Fibroblast of lung (primary cell): ENCODE results near the gene TLR10. TPM values are rescaled to one million over a fixed set of nuclear protein-coding genes. Genes with fewer than 3 reads are reported as not detected.
A peak's percentile ranks its signal among the peaks of the same experiment; 100 is the strongest.

Experiments used
- DNase-seq, 2 donors: peaks; one replicate each; pipeline versions ENCODE4 v3.0.0 to v3.0.0-alpha.2; 2010; ENCODE audit warnings: low read depth in 2 of 2
- H2AFZ ChIP-seq: 2 replicates; pipeline ENCODE4 v1.5.1; 2012; ENCODE audit warnings: low read length, control low read depth, inconsistent platforms
- H3K27ac ChIP-seq: 2 replicates; pipeline ENCODE4 v1.5.1; 2011; ENCODE audit warnings: low read length, control low read depth; ENCODE audit not compliant: insufficient read depth
- H3K27me3 ChIP-seq: 2 replicates; pipeline ENCODE4 v1.5.1; 2011; ENCODE audit warnings: mild to moderate bottlenecking, low read length; ENCODE audit not compliant: control insufficient read depth, insufficient read depth
- H3K36me3 ChIP-seq: 2 replicates; pipeline ENCODE4 v1.5.1; 2011; ENCODE audit warnings: low read length; ENCODE audit not compliant: control insufficient read depth, insufficient read depth
- H3K4me1 ChIP-seq: 2 replicates; pipeline ENCODE4 v1.5.1; 2011; ENCODE audit warnings: low read length; ENCODE audit not compliant: control insufficient read depth, insufficient read depth; ENCODE audit errors: extremely low read depth
- H3K4me2 ChIP-seq: 2 replicates; pipeline ENCODE4 v1.5.1; 2011; ENCODE audit warnings: low read length, control low read depth; ENCODE audit not compliant: insufficient read depth; ENCODE audit errors: extremely low read depth
- H3K4me3 ChIP-seq, 4 experiments: fragments of 200-600 bp in 1 of 4; sonication (generic) in 1 of 4; replicated peaks in 1 of 4; 2 replicates each; pipeline ENCODE4 v1.5.1; 2011 to 2016; ENCODE audit warnings: low read length in 4 of 4, low read depth in 3 of 4, mild to moderate bottlenecking in 3 of 4, control low read depth in 2 of 4, inconsistent platforms in 1 of 4, mixed read lengths in 1 of 4; ENCODE audit not compliant: insufficient read depth in 1 of 4; ENCODE audit errors: control extremely low read depth in 1 of 4
- H3K79me2 ChIP-seq: 2 replicates; pipeline ENCODE4 v1.5.1; 2012; ENCODE audit warnings: mild to moderate bottlenecking, low read length, inconsistent platforms; ENCODE audit not compliant: control insufficient read depth, insufficient read depth
- H3K9ac ChIP-seq: 2 replicates; pipeline ENCODE4 v1.5.1; 2011; ENCODE audit warnings: mild to moderate bottlenecking, low read length, control low read depth; ENCODE audit not compliant: insufficient read depth
- H3K9me3 ChIP-seq: 2 replicates; pipeline ENCODE4 v1.5.1; 2012; ENCODE audit warnings: low read depth, low read length; ENCODE audit not compliant: control insufficient read depth, insufficient read depth
- H4K20me1 ChIP-seq: 2 replicates; pipeline ENCODE4 v1.5.1; 2011; ENCODE audit warnings: low read length; ENCODE audit not compliant: control insufficient read depth, insufficient read depth; ENCODE audit errors: extremely low read depth
- CTCF ChIP-seq, 2 donors: IDR thresholded peaks in 1 of 2; conservative IDR thresholded peaks in 1 of 2; 1 replicate in 1 of 2; 2 replicates in 1 of 2; pipeline ENCODE4 v1.5.1; 2011 to 2012; ENCODE audit warnings: low read length in 2 of 2, control low read depth in 1 of 2, inconsistent platforms in 1 of 2, low read depth in 1 of 2, mild to moderate bottlenecking in 1 of 2
- EZH2 ChIP-seq: IDR thresholded peaks from 2 replicates; pipeline ENCODE4 v1.5.1; 2012; ENCODE audit warnings: low read length, control low read depth, mild to moderate bottlenecking; ENCODE audit errors: missing control alignments
- polyA plus RNA-seq, 2 donors: library from polyadenylated mRNA; depleted of rRNA in 1 of 2; stranded (reverse) in 1 of 2; unstranded in 1 of 2; fragments of >200 nt; gene quantifications; 2 replicates each; pipeline ENCODE4 v1.2.1, GENCODE V29; 2011 to 2012; ENCODE audit warnings: missing spikeins in 1 of 2
- total RNA-seq: library from RNA; depleted of rRNA; stranded (reverse); fragments of >200 nt; gene quantifications from 2 replicates; pipeline ENCODE4 v1.2.1, GENCODE V29; 2014

Gene TLR10
- total and polyA plus RNA-seq, 2 donors (not counting 1 experiment from before 2014, with no cell fraction given): not detected

DNA sequence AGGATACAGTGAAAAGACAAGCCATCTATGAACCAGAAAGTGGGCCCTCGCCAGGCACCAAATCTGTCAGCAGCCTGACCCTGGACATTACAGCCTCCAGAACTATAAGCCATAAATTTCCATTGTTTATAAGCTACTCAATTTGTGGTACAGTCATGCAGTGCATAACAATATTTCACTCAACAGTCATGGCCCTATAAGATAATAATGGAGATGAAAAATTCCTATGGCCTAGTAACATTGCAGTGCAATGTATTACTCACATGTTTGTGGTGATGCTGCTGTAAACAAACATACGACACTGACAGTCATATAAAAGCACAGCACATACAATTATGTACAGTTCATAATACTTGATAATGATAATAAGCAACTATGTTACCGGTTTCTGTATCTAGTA, 38.9 kb upstream of the TLR10 start:
- H3K4me2 ChIP-seq: no peak overlapping the region
- no peaks in the 10 kb centered on the region for H4K20me1 ChIP-seq
- no peak overlapping the region for H2AFZ ChIP-seq
- no peak overlapping the region for H3K9ac ChIP-seq
- H3K79me2 ChIP-seq: no peaks in the 10 kb centered on the region
- H3K4me1 ChIP-seq: no peaks in the 10 kb centered on the region
- H3K4me3 ChIP-seq: no peak overlapping the region
- H3K9me3 ChIP-seq: no peaks in the 10 kb centered on the region
- peak in 1 of 2 donors; percentile 35 for DNase-seq
- no peaks in the 10 kb centered on the region for H3K27me3 ChIP-seq
- no peak for TF ChIP-seq EZH2
- TF ChIP-seq CTCF (conservative IDR thresholded peaks at IDR 0.05 in 1 of 2, IDR thresholded peaks at IDR 0.05 in 1 of 2; ENCODE audit: low read depth in 1 of 2, low read length in 2 of 2): no peak
- H3K27ac ChIP-seq: no peak overlapping the region
- H3K36me3 ChIP-seq: no peaks in the 10 kb centered on the region

GRCh38 chr4:38820329-38821061, 37.7 kb upstream of the TLR10 start:
- H3K27me3 ChIP-seq: no peaks in the 10 kb centered on the region
- TF ChIP-seq CTCF (conservative IDR thresholded peaks at IDR 0.05 in 1 of 2, IDR thresholded peaks at IDR 0.05 in 1 of 2; ENCODE audit: low read depth in 1 of 2, low read length in 2 of 2) (no peak), EZH2 (no peak)
- no peak overlapping the region for H2AFZ ChIP-seq
- no peaks in the 10 kb centered on the region for H3K9me3 ChIP-seq
- H3K36me3 ChIP-seq: no peaks in the 10 kb centered on the region
- no peaks in the 10 kb centered on the region for H3K4me1 ChIP-seq
- no peaks in the 10 kb centered on the region for H3K79me2 ChIP-seq
- no peak overlapping the region for H3K27ac ChIP-seq
- H3K4me3 ChIP-seq: no peak overlapping the region
- no peak for DNase-seq
- no peaks in the 10 kb centered on the region for H4K20me1 ChIP-seq
- H3K9ac ChIP-seq: no peak overlapping the region
- H3K4me2 ChIP-seq: no peak overlapping the region

DNA sequence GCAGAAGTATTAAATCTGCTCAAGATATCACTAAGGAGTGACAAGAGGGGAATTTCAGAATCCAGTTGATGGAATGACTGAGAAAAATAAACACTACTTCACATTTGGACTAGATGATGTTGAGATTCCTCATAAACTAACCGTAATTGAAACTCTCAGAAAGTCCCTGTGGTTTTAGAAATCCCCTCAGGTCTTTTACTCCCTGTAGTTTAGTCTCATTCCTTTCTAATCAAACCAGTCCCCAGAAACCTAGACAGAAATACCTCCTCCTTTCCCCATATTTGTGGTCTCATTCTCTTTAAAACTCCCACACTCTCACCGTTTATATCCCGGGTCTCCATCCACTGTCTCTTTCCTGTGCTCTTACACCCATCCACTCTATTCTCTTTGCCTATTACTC, 36.8 kb upstream of the TLR10 start:
- Histone ChIP-seq H3K27ac (no peak overlapping the region), H3K4me1 (no peaks in the 10 kb centered on the region), H3K79me2 (no peaks in the 10 kb centered on the region), H3K4me3 (no peak overlapping the region), H3K36me3 (no peaks in the 10 kb centered on the region), H3K9ac (no peak overlapping the region), H3K4me2 (no peak overlapping the region), H3K9me3 (no peaks in the 10 kb centered on the region), H4K20me1 (no peaks in the 10 kb centered on the region), H2AFZ (no peak overlapping the region), H3K27me3 (no peaks in the 10 kb centered on the region)
- DNase-seq: peak in 1 of 2 donors; percentile 66
- TF ChIP-seq CTCF (conservative IDR thresholded peaks at IDR 0.05 in 1 of 2, IDR thresholded peaks at IDR 0.05 in 1 of 2; ENCODE audit: low read depth in 1 of 2, low read length in 2 of 2): no peak
